ENCODE results near the gene SUDS3. TPM values are rescaled to one million over a fixed set of nuclear protein-coding genes. Genes with fewer than 3 reads are reported as not detected.

SUDS3 gene
- total RNA-seq, 1 donor from 2014 or later: 33.7 TPM

DNA sequence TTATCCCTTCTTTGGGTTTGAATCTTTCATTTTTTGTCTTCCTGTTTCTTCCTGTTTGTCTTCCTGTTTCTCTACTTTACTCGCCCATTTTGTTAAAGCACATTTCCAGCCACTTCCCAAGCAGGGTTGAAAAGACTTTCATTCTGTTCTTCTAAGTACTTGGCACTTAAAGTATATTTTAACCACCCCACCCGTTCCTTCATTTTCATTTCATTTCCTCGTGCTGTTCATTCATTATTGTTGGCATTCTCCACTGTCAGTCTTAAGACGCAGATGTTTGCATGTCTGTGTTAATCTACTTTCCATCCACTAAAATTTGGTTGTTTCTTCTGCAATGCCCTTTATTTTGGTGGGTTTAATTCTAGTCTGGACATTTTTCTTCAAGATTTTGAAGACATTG, 49.0 kb downstream of the SUDS3 start:
- DNase-seq: no peak
- Mint-ChIP-seq H3K4me3 (no peak overlapping the region), H3K27ac (no peak overlapping the region), H3K4me1 (no peaks in the 10 kb centered on the region), H3K36me3 (ENCODE audit: low read depth) (peaks cover 5% of the 10 kb centered on the region), H3K27me3 (no peaks in the 10 kb centered on the region), H3K9me3 (no peaks in the 10 kb centered on the region)
- intact Hi-C loops (cut with micrococcal nuclease): no loop called here
- TF ChIP-seq, protein P1, sequence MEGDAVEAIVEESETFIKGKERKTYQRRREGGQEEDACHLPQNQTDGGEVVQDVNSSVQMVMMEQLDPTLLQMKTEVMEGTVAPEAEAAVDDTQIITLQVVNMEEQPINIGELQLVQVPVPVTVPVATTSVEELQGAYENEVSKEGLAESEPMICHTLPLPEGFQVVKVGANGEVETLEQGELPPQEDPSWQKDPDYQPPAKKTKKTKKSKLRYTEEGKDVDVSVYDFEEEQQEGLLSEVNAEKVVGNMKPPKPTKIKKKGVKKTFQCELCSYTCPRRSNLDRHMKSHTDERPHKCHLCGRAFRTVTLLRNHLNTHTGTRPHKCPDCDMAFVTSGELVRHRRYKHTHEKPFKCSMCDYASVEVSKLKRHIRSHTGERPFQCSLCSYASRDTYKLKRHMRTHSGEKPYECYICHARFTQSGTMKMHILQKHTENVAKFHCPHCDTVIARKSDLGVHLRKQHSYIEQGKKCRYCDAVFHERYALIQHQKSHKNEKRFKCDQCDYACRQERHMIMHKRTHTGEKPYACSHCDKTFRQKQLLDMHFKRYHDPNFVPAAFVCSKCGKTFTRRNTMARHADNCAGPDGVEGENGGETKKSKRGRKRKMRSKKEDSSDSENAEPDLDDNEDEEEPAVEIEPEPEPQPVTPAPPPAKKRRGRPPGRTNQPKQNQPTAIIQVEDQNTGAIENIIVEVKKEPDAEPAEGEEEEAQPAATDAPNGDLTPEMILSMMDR (IDR thresholded peaks at IDR 0.05): no peak
- CTCF ChIA-PET: no interaction called here
- POLR2A ChIA-PET: no interaction called here
- no peak for ATAC-seq (ENCODE audit: low read depth)

DNA sequence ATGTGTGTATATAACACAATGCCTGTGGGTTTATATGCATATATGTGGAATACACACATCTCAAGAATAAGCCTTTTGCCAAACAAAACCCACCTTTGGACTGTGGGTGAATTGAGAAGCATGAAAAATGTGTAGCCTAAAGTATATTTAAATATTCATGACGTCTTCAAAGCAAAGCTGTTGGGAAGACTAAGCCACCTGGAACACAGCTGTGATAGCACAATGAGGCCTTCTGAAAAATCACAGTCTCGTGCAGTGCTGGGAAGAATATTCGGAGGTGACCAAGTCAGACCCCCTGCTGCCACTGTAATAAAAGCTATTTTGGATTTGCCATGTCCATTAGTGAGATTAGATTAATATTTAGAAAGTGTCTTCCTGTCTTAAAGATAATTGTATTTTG, 51.5 kb downstream of the SUDS3 start:
- ChIA-PET CTCF (no interaction called here), POLR2A (no interaction called here)
- DNase-seq: no peak
- Mint-ChIP-seq H3K36me3 (ENCODE audit: low read depth) (peaks cover 5% of the 10 kb centered on the region), H3K27ac (no peak overlapping the region), H3K4me3 (no peak overlapping the region), H3K9me3 (no peaks in the 10 kb centered on the region), H3K4me1 (no peaks in the 10 kb centered on the region), H3K27me3 (no peaks in the 10 kb centered on the region)
- no peak for ATAC-seq (ENCODE audit: low read depth)
- intact Hi-C loops (cut with micrococcal nuclease): no loop called here
- TF ChIP-seq, protein P1 (IDR thresholded peaks at IDR 0.05): no peak

DNA sequence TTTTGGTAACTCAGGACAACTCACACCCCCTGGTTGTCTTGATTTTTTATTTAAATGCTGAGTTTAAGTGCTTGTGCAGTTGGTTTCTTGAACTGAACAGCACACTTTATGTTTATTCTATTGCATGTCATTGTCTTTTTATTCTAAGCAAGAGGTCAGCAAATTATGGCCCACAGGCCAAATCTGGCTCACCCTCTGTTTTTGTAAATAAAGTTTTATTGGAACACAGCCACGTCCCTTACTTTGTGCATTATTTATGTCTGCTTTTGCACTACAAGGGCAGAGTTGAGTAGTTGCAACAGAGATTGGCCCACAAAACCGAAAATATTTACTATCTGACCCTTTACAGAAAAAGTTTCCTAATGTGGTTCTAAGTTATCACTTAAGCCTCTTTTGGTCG, 52.3 kb downstream of the SUDS3 start:
- Mint-ChIP-seq H3K4me1 (no peaks in the 10 kb centered on the region), H3K27me3 (no peaks in the 10 kb centered on the region), H3K9me3 (no peaks in the 10 kb centered on the region), H3K27ac (no peak overlapping the region), H3K4me3 (no peak overlapping the region), H3K36me3 (ENCODE audit: low read depth) (peaks cover 5% of the 10 kb centered on the region)
- intact Hi-C loops (cut with micrococcal nuclease): no loop called here
- TF ChIP-seq, protein P1 (IDR thresholded peaks at IDR 0.05): no peak
- no peak for ATAC-seq (ENCODE audit: low read depth)
- no peak for DNase-seq
- ChIA-PET POLR2A (no interaction called here), CTCF (no interaction called here)

DNA sequence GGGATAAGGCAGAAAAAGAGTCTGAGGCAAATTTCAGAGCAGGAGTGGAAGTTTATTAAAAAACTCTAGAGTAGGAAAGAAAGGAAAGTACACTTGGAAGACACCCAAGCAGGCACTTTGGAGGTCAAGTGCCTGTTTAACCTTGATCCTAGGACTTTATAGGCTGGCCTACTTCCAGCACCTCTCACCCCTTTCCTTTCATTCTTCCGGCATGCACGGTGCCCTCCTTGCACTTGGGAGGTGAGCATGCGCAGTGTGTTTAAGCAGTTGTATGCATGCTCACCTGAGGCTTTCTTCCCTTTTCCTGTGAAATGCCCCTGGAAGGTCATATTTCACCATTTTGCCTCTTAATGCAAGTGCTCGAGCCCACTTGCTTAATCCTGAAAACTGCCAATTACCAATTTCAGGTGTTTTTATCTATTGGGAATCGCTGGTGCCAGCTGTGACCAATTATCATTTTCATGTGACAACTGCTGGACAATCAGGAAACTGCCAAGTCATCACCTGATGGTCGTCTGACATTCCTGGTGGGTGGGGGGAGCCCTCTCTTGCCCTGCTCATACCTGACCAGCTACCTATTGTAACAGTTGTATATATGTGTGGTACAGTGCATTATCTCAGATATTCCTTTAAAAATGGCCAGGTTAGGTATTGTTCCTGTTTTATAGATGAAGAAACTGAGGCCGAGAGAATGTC, 53.5 kb downstream of the SUDS3 start:
- no peak for ATAC-seq (ENCODE audit: low read depth)
- intact Hi-C loops (cut with micrococcal nuclease): no loop called here
- DNase-seq: no peak
- Mint-ChIP-seq H3K4me1 (no peaks in the 10 kb centered on the region), H3K36me3 (ENCODE audit: low read depth) (peaks cover 5% of the 10 kb centered on the region), H3K4me3 (no peak overlapping the region), H3K27ac (no peak overlapping the region), H3K9me3 (no peaks in the 10 kb centered on the region), H3K27me3 (no peaks in the 10 kb centered on the region)
- ChIA-PET POLR2A (no interaction called here), CTCF (no interaction called here)
- TF ChIP-seq, protein P1 (IDR thresholded peaks at IDR 0.05): no peak

DNA sequence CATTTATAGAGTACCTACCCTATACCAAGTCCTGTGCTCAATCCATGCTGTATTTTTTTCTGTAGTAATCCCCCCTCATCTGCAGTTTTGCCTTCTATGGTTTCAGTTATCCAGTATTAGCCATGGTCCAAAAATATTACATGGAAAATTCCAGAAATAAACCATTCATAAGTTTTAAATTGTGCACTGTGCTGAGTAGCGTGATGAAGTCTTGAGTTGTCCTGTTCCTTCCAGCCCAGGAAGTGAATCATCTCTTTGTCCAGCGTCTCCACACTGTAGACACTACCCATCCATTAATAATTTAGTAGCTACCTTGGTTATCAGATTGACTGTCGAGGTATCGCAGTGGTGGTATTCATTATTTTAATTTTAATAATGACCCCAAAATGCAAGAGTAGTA, 54.2 kb downstream of the SUDS3 start:
- no peaks in the 10 kb centered on the region for H3K4me1 Mint-ChIP-seq
- intact Hi-C loops (cut with micrococcal nuclease): no loop called here
- H3K27ac Mint-ChIP-seq: no peak overlapping the region
- H3K27me3 Mint-ChIP-seq: no peaks in the 10 kb centered on the region
- ATAC-seq (ENCODE audit: low read depth) (no peak), DNase-seq (no peak)
- H3K36me3 Mint-ChIP-seq (ENCODE audit: low read depth): peaks cover 5% of the 10 kb centered on the region
- POLR2A ChIA-PET: no interaction called here
- H3K4me3 Mint-ChIP-seq: no peak overlapping the region
- CTCF ChIA-PET: no interaction called here
- H3K9me3 Mint-ChIP-seq: no peaks in the 10 kb centered on the region
- TF ChIP-seq, protein P1 (IDR thresholded peaks at IDR 0.05): no peak

All from activated B cell treated with CpG ODN at 0.5 μM for 24 hours (primary cell).